Measurements from ENCODE around the gene GPT2.

GPT2 gene

DNA sequence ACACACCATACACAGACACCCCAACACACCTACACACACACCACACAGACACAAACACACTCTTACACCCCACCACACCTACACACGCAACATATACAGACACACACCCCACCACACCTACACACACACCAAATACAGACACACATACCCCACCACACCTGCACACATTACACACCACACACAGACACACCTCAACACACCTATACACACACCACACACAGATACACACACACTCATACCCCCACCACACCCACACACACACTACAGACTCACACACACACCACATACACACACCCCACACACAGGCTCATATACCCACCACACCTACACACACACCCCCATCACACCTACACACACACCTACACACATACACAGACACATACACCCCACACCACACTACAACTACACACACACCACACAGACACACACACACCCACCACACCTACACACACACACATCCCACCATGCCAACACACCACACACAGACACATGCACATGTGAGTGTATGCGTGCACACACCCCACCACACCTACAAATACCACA is 31.4 kb downstream of the GPT2 start:
- H3K4me3 Mint-ChIP-seq, result no peak overlapping the region
- peaks cover 0 to 4% of the 10 kb centered on the region in 2 donors for H3K9me3 Mint-ChIP-seq
- no peak overlapping the region for H3K27ac Mint-ChIP-seq
- no peaks in the 10 kb centered on the region for H3K27me3 Mint-ChIP-seq
- DNase-seq, result no peak
- ATAC-seq (replicated peaks), result no peak
- H3K36me3 Mint-ChIP-seq, result peaks cover 7 to 15% of the 10 kb centered on the region in 2 donors
- peaks cover 64 to 75% of the 10 kb centered on the region in 2 donors for H3K4me1 Mint-ChIP-seq

GRCh38 chr16:46916980-46917379 is 32.8 kb downstream of the GPT2 start:
- Mint-ChIP-seq H3K36me3 (peaks cover 7 to 16% of the 10 kb centered on the region in 2 donors), H3K4me3 (no peak overlapping the region), H3K4me1 (peaks cover 55 to 66% of the 10 kb centered on the region in 2 donors), H3K9me3 (peaks cover 0 to 4% of the 10 kb centered on the region in 2 donors), H3K27me3 (no peaks in the 10 kb centered on the region), H3K27ac (peak overlapping the region; percentile 21)
- DNase-seq (no peak), ATAC-seq (replicated peaks) (no peak)

DNA sequence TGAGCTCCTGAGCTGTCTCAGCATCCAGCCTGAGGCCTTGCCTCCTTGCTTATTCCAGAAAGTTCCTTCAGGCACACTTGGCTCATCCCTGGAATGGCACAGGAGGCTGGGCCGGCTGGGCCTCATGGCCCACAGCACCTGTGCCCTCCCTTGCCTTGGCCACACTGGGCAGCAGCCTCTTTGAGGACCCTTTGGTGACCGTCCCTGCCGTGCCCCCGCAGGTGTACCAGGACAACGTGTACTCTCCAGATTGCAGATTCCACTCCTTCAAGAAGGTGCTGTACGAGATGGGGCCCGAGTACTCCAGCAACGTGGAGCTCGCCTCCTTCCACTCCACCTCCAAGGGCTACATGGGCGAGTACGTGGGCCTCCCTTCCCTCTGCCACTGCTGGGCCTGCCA is 34.2 kb downstream of the GPT2 start:
- DNase-seq, result no peak
- peaks cover 7 to 23% of the 10 kb centered on the region in 2 donors for H3K36me3 Mint-ChIP-seq
- H3K27me3 Mint-ChIP-seq, result no peaks in the 10 kb centered on the region
- peaks cover 51 to 66% of the 10 kb centered on the region in 2 donors for H3K4me1 Mint-ChIP-seq
- no peak for ATAC-seq (replicated peaks)
- H3K9me3 Mint-ChIP-seq, result peaks cover 0 to 4% of the 10 kb centered on the region in 2 donors
- no peak overlapping the region for H3K4me3 Mint-ChIP-seq
- H3K27ac Mint-ChIP-seq, result peak overlapping the region; percentile 76

- peak; percentile 51 for DNase-seq
- Mint-ChIP-seq H3K27ac (peak overlapping the region; percentile 76), H3K36me3 (peaks cover 8 to 29% of the 10 kb centered on the region in 2 donors), H3K4me3 (peak overlapping the region; percentile 75 to 77), H3K4me1 (peaks cover 47 to 63% of the 10 kb centered on the region in 2 donors), H3K9me3 (peaks cover 0 to 4% of the 10 kb centered on the region in 2 donors), H3K27me3 (no peaks in the 10 kb centered on the region)
- peak; percentile 83 to 85 for ATAC-seq (replicated peaks)
Observed at GRCh38 chr16:46918905-46919792, 35.0 kb downstream of the GPT2 start.

- peaks cover 41 to 50% of the 10 kb centered on the region in 2 donors for H3K4me1 Mint-ChIP-seq
Observed at GRCh38 chr16:46920402-46921068, 36.4 kb downstream of the GPT2 start.

GRCh38 chr16:46922239-46922638 is 38.1 kb downstream of the GPT2 start:
- Mint-ChIP-seq H3K4me1 (peaks cover 30 to 33% of the 10 kb centered on the region in 2 donors), H3K4me3 (no peak overlapping the region), H3K27ac (no peak overlapping the region), H3K36me3 (peaks cover 4 to 22% of the 10 kb centered on the region in 2 donors), H3K27me3 (no peaks in the 10 kb centered on the region), H3K9me3 (no peaks in the 10 kb centered on the region)
- no peak for DNase-seq
- ATAC-seq (replicated peaks), result no peak

More at GRCh38 chr16:46920402-46921068, 36.4 kb downstream of the GPT2 start:
- Mint-ChIP-seq H3K27ac (peak overlapping the region; percentile 38), H3K4me3 (no peak overlapping the region), H3K27me3 (no peaks in the 10 kb centered on the region), H3K36me3 (peaks cover 5 to 24% of the 10 kb centered on the region in 2 donors), H3K9me3 (peaks cover 0 to 3% of the 10 kb centered on the region in 2 donors)
- no peak for ATAC-seq (replicated peaks)
- DNase-seq, result no peak

GRCh38 chr16:46923513-46924295 is 39.5 kb downstream of the GPT2 start:
- Mint-ChIP-seq H3K4me3 (no peak overlapping the region), H3K4me1 (peaks cover 15 to 19% of the 10 kb centered on the region in 2 donors), H3K27ac (no peak overlapping the region), H3K36me3 (peaks cover 5 to 30% of the 10 kb centered on the region in 2 donors), H3K9me3 (no peaks in the 10 kb centered on the region), H3K27me3 (no peaks in the 10 kb centered on the region)
- no peak for ATAC-seq (replicated peaks)
- DNase-seq, result no peak

DNA sequence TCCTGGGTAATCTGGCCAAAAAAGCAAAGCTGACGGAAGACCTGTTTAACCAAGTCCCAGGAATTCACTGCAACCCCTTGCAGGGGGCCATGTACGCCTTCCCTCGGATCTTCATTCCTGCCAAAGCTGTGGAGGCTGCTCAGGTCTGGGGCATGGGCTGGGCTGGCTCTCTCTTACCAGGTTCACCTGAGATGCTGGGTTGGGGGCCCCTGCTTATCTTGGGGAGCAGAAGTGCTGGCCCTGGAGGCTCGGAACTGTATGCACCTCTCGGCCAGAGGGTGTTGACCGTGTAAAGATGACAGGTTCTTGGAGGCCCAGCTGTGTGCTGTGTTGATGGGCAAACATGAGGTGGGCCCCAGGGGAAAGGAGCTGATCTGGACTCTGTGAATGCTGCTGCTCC is 40.2 kb downstream of the GPT2 start:
- H3K4me1 Mint-ChIP-seq, result peaks cover 8 to 12% of the 10 kb centered on the region in 2 donors
- no peak for ATAC-seq (replicated peaks)
- no peak for DNase-seq
- H3K27me3 Mint-ChIP-seq, result no peaks in the 10 kb centered on the region
- peaks cover 8 to 33% of the 10 kb centered on the region in 2 donors for H3K36me3 Mint-ChIP-seq
- H3K4me3 Mint-ChIP-seq, result no peak overlapping the region
- no peaks in the 10 kb centered on the region for H3K9me3 Mint-ChIP-seq
- H3K27ac Mint-ChIP-seq, result no peak overlapping the region

- no peak for ATAC-seq (replicated peaks)
- DNase-seq, result no peak
- H3K36me3 Mint-ChIP-seq, result peaks cover 8 to 28% of the 10 kb centered on the region in 2 donors
- no peak overlapping the region for H3K27ac Mint-ChIP-seq
- H3K4me1 Mint-ChIP-seq, result peaks cover 0 to 7% of the 10 kb centered on the region in 2 donors
- H3K27me3 Mint-ChIP-seq, result no peaks in the 10 kb centered on the region
- no peaks in the 10 kb centered on the region for H3K9me3 Mint-ChIP-seq
- no peak overlapping the region for H3K4me3 Mint-ChIP-seq
Observed at GRCh38 chr16:46926470-46927225, 42.5 kb downstream of the GPT2 start.

GRCh38 chr16:46927273-46927672 is 43.1 kb downstream of the GPT2 start:
- peaks cover 8 to 24% of the 10 kb centered on the region in 2 donors for H3K36me3 Mint-ChIP-seq
- H3K4me1 Mint-ChIP-seq, result peaks cover 0 to 7% of the 10 kb centered on the region in 2 donors
- H3K27ac Mint-ChIP-seq, result no peak overlapping the region
- H3K27me3 Mint-ChIP-seq, result no peaks in the 10 kb centered on the region
- no peaks in the 10 kb centered on the region for H3K9me3 Mint-ChIP-seq
- ATAC-seq (replicated peaks), result no peak
- no peak for DNase-seq
- no peak overlapping the region for H3K4me3 Mint-ChIP-seq

DNA sequence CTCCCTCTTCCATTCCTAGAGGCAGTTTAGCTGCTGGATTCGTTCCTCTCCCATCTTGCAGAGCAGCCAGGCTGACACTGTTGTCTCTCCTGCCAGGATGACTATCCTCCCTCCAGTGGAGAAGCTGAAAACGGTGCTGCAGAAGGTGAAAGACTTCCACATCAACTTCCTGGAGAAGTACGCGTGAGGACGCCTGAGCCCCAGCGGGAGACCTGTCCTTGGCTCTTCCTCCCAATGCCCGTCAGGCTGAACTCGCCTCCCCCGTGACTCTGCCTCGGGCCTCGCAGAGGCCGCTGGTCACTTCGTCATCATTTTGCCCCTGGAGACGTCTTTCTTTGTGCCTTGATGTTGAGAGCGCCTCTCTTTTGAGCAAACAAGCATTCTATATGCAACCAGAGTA is 44.6 kb downstream of the GPT2 start:
- ATAC-seq (replicated peaks) (no peak), DNase-seq (no peak)
- peaks cover 0 to 6% of the 10 kb centered on the region in 2 donors for H3K27me3 Mint-ChIP-seq
- peaks cover 6 to 17% of the 10 kb centered on the region in 2 donors for H3K4me1 Mint-ChIP-seq
- H3K27ac Mint-ChIP-seq, result no peak overlapping the region
- no peak overlapping the region for H3K4me3 Mint-ChIP-seq
- peaks cover 0 to 3% of the 10 kb centered on the region in 2 donors for H3K9me3 Mint-ChIP-seq
- H3K36me3 Mint-ChIP-seq, result peaks cover 9 to 22% of the 10 kb centered on the region in 2 donors

DNA sequence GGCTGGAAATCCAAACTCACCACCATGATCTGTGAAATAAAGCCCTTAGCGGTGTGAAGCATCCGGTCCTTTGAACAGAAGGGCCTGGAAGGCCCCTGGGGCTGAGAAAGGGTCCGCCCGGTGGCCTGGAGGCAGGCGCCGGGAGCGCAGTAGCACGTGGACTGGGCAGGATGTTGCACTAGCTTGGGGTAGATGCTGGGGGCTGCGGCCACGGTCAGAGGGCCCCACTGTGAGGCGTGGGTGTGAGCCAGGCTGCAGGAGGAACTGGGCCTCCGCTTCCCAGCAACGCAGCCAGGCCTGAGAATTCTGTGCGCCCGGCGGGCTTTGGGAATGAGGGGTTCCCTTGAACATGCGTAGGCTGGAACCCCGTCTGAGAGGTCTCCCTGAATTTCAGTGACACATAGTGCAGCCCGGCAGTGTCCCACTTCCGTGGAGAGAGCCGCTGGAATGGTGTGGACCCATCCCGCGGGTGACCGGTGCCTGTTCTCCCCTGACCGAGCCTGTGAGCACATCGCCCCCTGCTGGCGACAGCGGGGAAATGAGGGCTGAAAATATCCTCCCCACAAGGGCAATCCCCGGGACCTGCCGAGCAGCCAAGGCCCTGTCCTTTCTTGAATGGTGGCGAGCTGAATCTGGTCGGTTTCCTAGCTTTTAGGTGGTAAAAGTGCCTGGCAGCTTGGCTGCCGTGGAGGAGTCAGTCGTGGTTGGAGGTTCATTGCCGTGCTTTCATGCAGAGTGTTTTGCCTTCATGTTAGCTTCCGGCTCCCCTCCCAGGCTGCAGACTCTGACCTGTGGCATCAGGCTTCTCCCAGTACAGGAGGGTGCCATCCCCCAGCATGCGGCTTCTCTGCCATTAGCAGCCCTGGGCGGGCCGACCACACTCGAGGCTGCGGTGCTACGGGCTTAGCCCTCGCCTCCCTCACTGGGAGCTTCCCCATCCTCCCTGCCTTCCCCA is 45.5 kb downstream of the GPT2 start:
- peaks cover 6 to 17% of the 10 kb centered on the region in 2 donors for H3K4me1 Mint-ChIP-seq
- ATAC-seq (replicated peaks) (peak; percentile 80 to 82), DNase-seq (peak; percentile 55)
- H3K36me3 Mint-ChIP-seq, result peaks cover 9 to 18% of the 10 kb centered on the region in 2 donors
- no peak overlapping the region for H3K27ac Mint-ChIP-seq
- H3K4me3 Mint-ChIP-seq, result no peak overlapping the region
- H3K9me3 Mint-ChIP-seq, result peaks cover 0 to 3% of the 10 kb centered on the region in 2 donors
- H3K27me3 Mint-ChIP-seq, result peaks cover 0 to 6% of the 10 kb centered on the region in 2 donors

All from stimulated activated naive B cell treated with anti-CD40 and anti-IgM and Interleukin-4, amounts not matched to agents 10 μg/mL and 1 μg/mL and 100 μg/mL, for 72 hours (primary cell).